HL-60/S4 treated with phorbol 12-myristate 13-acetate at 8.2 ng/mL for 4 days and 3 days (cell line): ENCODE data around the gene RBM47.

Experiments used
- in situ Hi-C: fragments of 300-500 bp; cut with MboI; formaldehyde crosslinking; loops from 2 replicates; pipeline ENCODE4 v1.15.0; 2022; ENCODE audit warnings: low sequenced_read_pairs

RBM47 gene

GRCh38 chr4:40626183-40626990 lies 3.3 kb downstream of the RBM47 start:
- in situ Hi-C loops = no loop called here

GRCh38 chr4:40623707-40624106 lies 6.0 kb downstream of the RBM47 start:
- in situ Hi-C loops = no loop called here

GRCh38 chr4:40622913-40623312 lies 6.8 kb downstream of the RBM47 start:
- in situ Hi-C loops = no loop called here

- in situ Hi-C loops = no loop called here
These were observed 7.8 kb downstream of the RBM47 start for GRCh38 chr4:40621592-40622512.

- in situ Hi-C loops = no loop called here
These were observed 8.5 kb downstream of the RBM47 start for GRCh38 chr4:40621229-40621591.

GRCh38 chr4:40619600-40619999 lies 10.1 kb downstream of the RBM47 start:
- in situ Hi-C loops = no loop called here

- in situ Hi-C loops = no loop called here
These were observed 11.8 kb downstream of the RBM47 start for GRCh38 chr4:40617872-40618271.

- in situ Hi-C loops = no loop called here
These were observed 15.6 kb downstream of the RBM47 start for GRCh38 chr4:40614031-40614430.

- in situ Hi-C loops = no loop called here
These were observed 16.2 kb downstream of the RBM47 start for GRCh38 chr4:40613456-40613855.

GRCh38 chr4:40612831-40613230 lies 16.8 kb downstream of the RBM47 start:
- in situ Hi-C loops = no loop called here

GRCh38 chr4:40612283-40612682 lies 17.4 kb downstream of the RBM47 start:
- in situ Hi-C loops = no loop called here

GRCh38 chr4:40608628-40609027 lies 21.0 kb downstream of the RBM47 start:
- in situ Hi-C loops = no loop called here

- in situ Hi-C loops = no loop called here
These were observed 22.4 kb downstream of the RBM47 start for GRCh38 chr4:40607221-40607620.

- in situ Hi-C loops = no loop called here
These were observed 23.4 kb downstream of the RBM47 start for GRCh38 chr4:40606239-40606767.

GRCh38 chr4:40603281-40603680 lies 26.4 kb downstream of the RBM47 start:
- in situ Hi-C loops = no loop called here

GRCh38 chr4:40601641-40602040 lies 28.0 kb downstream of the RBM47 start:
- in situ Hi-C loops = no loop called here

GRCh38 chr4:40600850-40601249 lies 28.8 kb downstream of the RBM47 start:
- in situ Hi-C loops = no loop called here

- in situ Hi-C loops = no loop called here
These were observed 30.2 kb downstream of the RBM47 start for GRCh38 chr4:40599431-40599830.

GRCh38 chr4:40596522-40596921 lies 33.1 kb downstream of the RBM47 start:
- in situ Hi-C loops = no loop called here

GRCh38 chr4:40595981-40596380 lies 33.7 kb downstream of the RBM47 start:
- in situ Hi-C loops = no loop called here

GRCh38 chr4:40594261-40595178 lies 35.1 kb downstream of the RBM47 start:
- in situ Hi-C loops = no loop called here
